H1 (cell line): ENCODE data around the gene INVS. TPM values are rescaled to one million over a fixed set of nuclear protein-coding genes. Genes with fewer than 3 reads are reported as not detected.

Source experiments
- CTCF ChIA-PET: fragments of 300-600 bp; sonication (Branson Sonifier 250); formaldehyde crosslinking; loops from one replicate; lab custom pipeline; 2021; ENCODE audit not compliant: partially characterized antibody; lab: Charles Lee
- POLR2A ChIA-PET: fragments of 300-600 bp; sonication (Branson Sonifier 250); formaldehyde crosslinking; loops from one replicate; lab custom pipeline; 2021; ENCODE audit warnings: inconsistent platforms; ENCODE audit not compliant: partially characterized antibody; lab: Charles Lee
- DNase-seq, 2 experiments: peaks; one replicate each; pipeline versions ENCODE4 v3.0.0 to v3.0.0-alpha.2; 2010 to 2022; ENCODE audit warnings: low spot score in 2 of 2, low read depth in 1 of 2, mixed read lengths in 1 of 2
- FAIRE-seq: peaks from 2 replicates; lab custom pipeline; 2011; peaks lifted over from hg19 to GRCh38; lab: Jason Lieb, UNC
- H2AFZ ChIP-seq: 2 replicates; pipeline ENCODE4 v1.8.1; 2012; ENCODE audit warnings: low read length, inconsistent platforms
- H2AK5ac ChIP-seq: 2 replicates; pipeline ENCODE4 v1.6.1; 2013; ENCODE audit warnings: low read depth, low read length
- H2BK120ac ChIP-seq: replicated peaks from 2 replicates; pipeline ENCODE3; 2013; ENCODE audit warnings: low read depth, low read length, inconsistent platforms
- H2BK12ac ChIP-seq: 2 replicates; pipeline ENCODE4 v1.6.1; 2013; ENCODE audit warnings: low read depth, low read length
- H2BK15ac ChIP-seq: 2 replicates; pipeline ENCODE4 v1.6.1; 2013; ENCODE audit warnings: low read length
- H2BK20ac ChIP-seq: 2 replicates; pipeline ENCODE4 v1.6.1; 2013; ENCODE audit warnings: low read length
- H2BK5ac ChIP-seq: 2 replicates; pipeline ENCODE4 v1.6.1; 2013; ENCODE audit warnings: low read depth, low read length
- H3K14ac ChIP-seq: 2 replicates; pipeline ENCODE4 v1.6.1; 2013; ENCODE audit warnings: inconsistent platforms; ENCODE audit not compliant: insufficient read length
- H3K18ac ChIP-seq: 2 replicates; pipeline ENCODE4 v1.6.1; 2013; ENCODE audit warnings: low read length; ENCODE audit errors: extremely low read depth
- H3K23ac ChIP-seq: 2 replicates; pipeline ENCODE4 v1.6.1; 2013; ENCODE audit warnings: inconsistent platforms; ENCODE audit not compliant: insufficient read length
- H3K23me2 ChIP-seq: 2 replicates; pipeline ENCODE4 v1.6.1; 2013; ENCODE audit warnings: low read depth, low read length
- H3K27ac ChIP-seq: 2 replicates; pipeline ENCODE4 v1.6.1; 2011; ENCODE audit warnings: low read depth, low read length, inconsistent platforms
- H3K27me3 ChIP-seq, 4 experiments: replicated peaks in 1 of 4; 1 replicate in 1 of 4; 2 replicates in 3 of 4; pipeline versions ENCODE4 v1.6.1 to v1.8.1; 2011 to 2013; ENCODE audit warnings: low read length in 3 of 4, mild to moderate bottlenecking in 3 of 4, inconsistent platforms in 2 of 4, mixed read lengths in 2 of 4, moderate library complexity in 1 of 4; ENCODE audit not compliant: control insufficient read depth in 3 of 4, insufficient read depth in 3 of 4; ENCODE audit errors: extremely low read depth in 1 of 4
- H3K36me3 ChIP-seq, 4 experiments: 2 replicates each; pipeline versions ENCODE4 v1.6.1 to v1.8.1; 2011 to 2013; ENCODE audit warnings: mild to moderate bottlenecking in 4 of 4, low read length in 3 of 4, moderate library complexity in 2 of 4, control low read depth in 1 of 4, inconsistent platforms in 1 of 4; ENCODE audit not compliant: insufficient read depth in 4 of 4, control insufficient read depth in 2 of 4
- H3K4ac ChIP-seq: replicated peaks from 2 replicates; pipeline ENCODE3; 2013; ENCODE audit warnings: low read length, low read depth, mixed read lengths, inconsistent platforms; ENCODE audit not compliant: insufficient read length
- H3K4me1 ChIP-seq, 4 experiments: replicated peaks in 1 of 4; 1 replicate in 1 of 4; 2 replicates in 3 of 4; pipeline versions ENCODE4 v1.6.1 to v1.8.1; 2011 to 2013; ENCODE audit warnings: low read length in 3 of 4, inconsistent platforms in 2 of 4, mixed read lengths in 1 of 4; ENCODE audit not compliant: insufficient read depth in 4 of 4, control insufficient read depth in 3 of 4
- H3K4me2 ChIP-seq, 2 experiments: 2 replicates each; pipeline versions ENCODE4 v1.6.1 to v1.8.1; 2011 to 2013; ENCODE audit warnings: low read depth in 2 of 2, low read length in 2 of 2, control low read depth in 1 of 2, inconsistent platforms in 1 of 2, mild to moderate bottlenecking in 1 of 2; ENCODE audit not compliant: insufficient read depth in 1 of 2
- H3K4me3 ChIP-seq, 4 experiments: fragments of 200-600, 300-600 bp in 1 of 4; sonication (generic), shearing (Covaris generic), sonication (Bioruptor Twin) in 1 of 4; 2 replicates each; pipeline versions ENCODE4 v1.5.1 to v1.8.1; 2011 to 2016; ENCODE audit warnings: low read length in 4 of 4, low read depth in 3 of 4, control low read depth in 2 of 4, inconsistent platforms in 2 of 4, mild to moderate bottlenecking in 2 of 4, mixed read lengths in 1 of 4, moderate library complexity in 1 of 4; ENCODE audit not compliant: insufficient read depth in 2 of 4; ENCODE audit errors: extremely low read depth in 1 of 4
- H3K56ac ChIP-seq: replicated peaks from 2 replicates; pipeline ENCODE3; 2013; ENCODE audit warnings: low read depth, mild to moderate bottlenecking, mixed read lengths, low read length, inconsistent platforms; ENCODE audit not compliant: insufficient read length
- H3K79me1 ChIP-seq: 2 replicates; pipeline ENCODE4 v1.6.1; 2013; ENCODE audit warnings: low read depth, low read length, control low read depth
- H3K79me2 ChIP-seq, 2 experiments: 2 replicates each; pipeline versions ENCODE4 v1.6.1 to v1.8.1; 2012 to 2013; ENCODE audit warnings: low read length in 2 of 2, mild to moderate bottlenecking in 2 of 2, inconsistent platforms in 1 of 2; ENCODE audit not compliant: insufficient read depth in 2 of 2, control insufficient read depth in 1 of 2
- H3K9ac ChIP-seq, 4 experiments: replicated peaks in 1 of 4; 1 replicate in 1 of 4; 2 replicates in 3 of 4; pipeline versions ENCODE4 v1.6.1 to v1.8.1; 2011 to 2013; ENCODE audit warnings: low read depth in 3 of 4, low read length in 3 of 4, control low read depth in 2 of 4, mild to moderate bottlenecking in 2 of 4, moderate library complexity in 2 of 4, inconsistent platforms in 1 of 4; ENCODE audit errors: extremely low read depth in 1 of 4
- H3K9me3 ChIP-seq, 2 experiments: 2 replicates each; pipeline versions ENCODE4 v1.6.1 to v1.8.1; 2012 to 2013; ENCODE audit warnings: mild to moderate bottlenecking in 2 of 2, moderate library complexity in 2 of 2, control low read depth in 1 of 2, inconsistent platforms in 1 of 2, low read depth in 1 of 2, low read length in 1 of 2, mixed read lengths in 1 of 2; ENCODE audit not compliant: insufficient read depth in 2 of 2
- H4K20me1 ChIP-seq, 2 experiments: replicated peaks in 1 of 2; 2 replicates each; pipeline versions ENCODE3 to v1.8.1; 2011 to 2013; ENCODE audit warnings: inconsistent platforms in 2 of 2, low read length in 2 of 2, mild to moderate bottlenecking in 1 of 2; ENCODE audit not compliant: insufficient read depth in 2 of 2, control insufficient read depth in 1 of 2
- H4K5ac ChIP-seq: 2 replicates; pipeline ENCODE4 v1.6.1; 2013; ENCODE audit warnings: low read length, low read depth, mixed read lengths, inconsistent platforms; ENCODE audit not compliant: insufficient read length
- H4K8ac ChIP-seq: 2 replicates; pipeline ENCODE4 v1.8.0; 2013; ENCODE audit warnings: mild to moderate bottlenecking, moderate library complexity, low read length, inconsistent platforms; ENCODE audit not compliant: insufficient read depth; ENCODE audit errors: extremely low read depth
- H4K91ac ChIP-seq: replicated peaks from 2 replicates; pipeline ENCODE3; 2013; ENCODE audit warnings: low read length, mixed read lengths, inconsistent platforms; ENCODE audit not compliant: insufficient read length
- CEBPB ChIP-seq: IDR thresholded peaks from 2 replicates; pipeline ENCODE4 v1.6.1; 2012; ENCODE audit warnings: low read depth, low read length
- CREB1 ChIP-seq: IDR thresholded peaks from 2 replicates; pipeline ENCODE4 v1.6.1; 2012; ENCODE audit warnings: inconsistent platforms
- EGR1 ChIP-seq: IDR thresholded peaks from 2 replicates; pipeline ENCODE4 v1.6.1; 2011; ENCODE audit warnings: low read depth, low read length, borderline replicate concordance
- FOSL1 ChIP-seq: IDR thresholded peaks from 2 replicates; pipeline ENCODE4 v1.6.1; 2011; ENCODE audit warnings: mild to moderate bottlenecking, low read depth, low read length, moderate library complexity; ENCODE audit not compliant: insufficient read depth
- TBP ChIP-seq: IDR thresholded peaks from 2 replicates; pipeline ENCODE4 v1.6.1; 2011; ENCODE audit warnings: low read depth, low read length, improper control_type of control experiment
- whole genome bisulfite sequencing, 2 experiments: shearing (Covaris generic) in 1 of 2; methylation state at CpG; one replicate each; pipeline versions ENCODE4 v1.1.6 to v1.1.7; 2013 to 2015; ENCODE audit warnings: low lambda C conversion rate in 2 of 2, mixed read lengths in 2 of 2, inconsistent platforms in 1 of 2, low coverage in 1 of 2, missing lambda C conversion rate in 1 of 2; ENCODE audit not compliant: insufficient replicate concordance in 2 of 2, insufficient coverage in 1 of 2, insufficient read length in 1 of 2; ENCODE audit errors: extremely low coverage in 1 of 2, missing lambda C conversion rate in 1 of 2; 5-methylcytosine and 5-hydroxymethylcytosine counted together
- polyA plus RNA-seq, 7 experiments: library from polyadenylated mRNA; depleted of rRNA in 3 of 7; stranded (reverse) in 5 of 7; unstranded in 2 of 7; fragments of >200 nt in 5 of 7; fragments of 200-250 nt in 2 of 7; gene quantifications; 1 replicate in 5 of 7; 2 replicates in 1 of 7; 4 replicates in 1 of 7; pipeline versions ENCODE4 v1.2.1 to v1.2.3, GENCODE V29; 2011 to 2013; ENCODE audit warnings: missing spikeins in 2 of 7, mixed read lengths in 2 of 7
- total RNA-seq: library from RNA; stranded (reverse); fragmentation: NEBNext Ultra II Directional; extraction: Animal tissue kit (Norgen Biotek cat#: 25700); gene quantifications from 2 replicates; pipeline ENCODE4 v1.2.1, GENCODE V29; 2021
- TF ChIP-seq, protein P1 (sequence below): IDR thresholded peaks from 2 replicates; pipeline ENCODE4 v1.6.1; 2011; ENCODE audit warnings: low read length, improper control_type of control experiment

The INVS gene
- total and polyA plus RNA-seq, 2 of the 8 experiments (the other 6 are each of a cell fraction or from before 2014, with no cell fraction given): 4.1 to 6.9 TPM

GRCh38 chr9:100295240-100295639 lies 196.2 kb downstream of the INVS start:
- no peak overlapping the region for H4K5ac ChIP-seq
- no peak overlapping the region for H2BK5ac ChIP-seq
- H4K91ac ChIP-seq: no peak overlapping the region
- H4K20me1 ChIP-seq: peaks cover 6 to 13% of the 10 kb centered on the region in 2 experiments
- H3K4me2 ChIP-seq: no peak overlapping the region
- H2BK120ac ChIP-seq: no peak overlapping the region
- H3K4ac ChIP-seq: no peak overlapping the region
- no peak overlapping the region for H2BK12ac ChIP-seq
- no peak overlapping the region for H3K23ac ChIP-seq
- no peaks in the 10 kb centered on the region for H3K27me3 ChIP-seq
- TF ChIP-seq EGR1 (no peak), CREB1 (no peak), FOSL1 (no peak), CEBPB (no peak), TBP (no peak)
- TF ChIP-seq, protein P1, sequence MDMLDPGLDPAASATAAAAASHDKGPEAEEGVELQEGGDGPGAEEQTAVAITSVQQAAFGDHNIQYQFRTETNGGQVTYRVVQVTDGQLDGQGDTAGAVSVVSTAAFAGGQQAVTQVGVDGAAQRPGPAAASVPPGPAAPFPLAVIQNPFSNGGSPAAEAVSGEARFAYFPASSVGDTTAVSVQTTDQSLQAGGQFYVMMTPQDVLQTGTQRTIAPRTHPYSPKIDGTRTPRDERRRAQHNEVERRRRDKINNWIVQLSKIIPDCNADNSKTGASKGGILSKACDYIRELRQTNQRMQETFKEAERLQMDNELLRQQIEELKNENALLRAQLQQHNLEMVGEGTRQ: no peak
- TF ChIP-seq, all 59 proteins: peak for 0
- Histone ChIP-seq H3K79me1 (no peaks in the 10 kb centered on the region), H3K4me3 (no peak overlapping the region), H3K79me2 (no peaks in the 10 kb centered on the region), H3K9ac (no peak overlapping the region), H2BK20ac (no peak overlapping the region), H3K23me2 (peaks cover 2% of the 10 kb centered on the region; the same call in 1 of the 2 replicates), H4K8ac (no peak overlapping the region), H2AK5ac (no peak overlapping the region), H3K56ac (no peak overlapping the region), H2BK15ac (no peak overlapping the region), H3K4me1 (no peaks in the 10 kb centered on the region), H3K14ac (no peak overlapping the region), H3K9me3 (no peaks in the 10 kb centered on the region), H3K18ac (no peak overlapping the region), H2AFZ (no peak overlapping the region), H3K36me3 (peaks cover 2 to 31% (median 14%) of the 10 kb centered on the region in 4 experiments; a peak in 6 of 8 replicates), H3K27ac (no peak overlapping the region)
- DNase-seq (no peak), FAIRE-seq (no peak)
- 86% methylated on average over 2 of the region's 2 CpGs; no CpG with 5 or more reads in 1 of the 2 experiments for WGBS, 2 experiments
- ChIA-PET CTCF (interaction anchor here (0.6 to 1.4 kb wide), 5 partner anchors 25 to 1110 kb away, joined by 3 to 4 read pairs (median 3); no protein-coding TSS in a partner anchor), POLR2A (interaction anchor here (1.1 to 1.6 kb wide), 2 partner anchors 10 to 30 kb away, joined by 4 read pairs; no protein-coding TSS in a partner anchor)
